AG04450 (cell line): ENCODE data around the gene CCDC88C. TPM values are rescaled to one million over a fixed set of nuclear protein-coding genes. Genes with fewer than 3 reads are reported as not detected.
A peak's percentile ranks its signal among the peaks of the same experiment; 100 is the strongest.
"Not testable (repeated sequence)": the region's sequence is repeated elsewhere in the genome, so short reads cannot be mapped to it uniquely, and the experiment has no call there.

Source experiments
- CTCF ChIA-PET: fragments of 300-600, 350-600 bp; formaldehyde crosslinking; extraction: SDS; loops from one replicate; lab custom pipeline; 2022; ENCODE audit warnings: antibody characterized with exemption, inconsistent platforms; lab: Charles Lee
- POLR2A ChIA-PET: fragments of 350-600 bp; formaldehyde crosslinking; extraction: SDS; loops from one replicate; lab custom pipeline; 2021; ENCODE audit warnings: antibody characterized with exemption, inconsistent platforms; lab: Yijun Ruan, JAX
- DNase-seq: peaks from one replicate; pipeline ENCODE4 v3.0.0-alpha.2; 2011; ENCODE audit warnings: low read depth, low spot score
- H3K27ac ChIP-seq: one replicate; pipeline ENCODE4 v1.5.1; 2012; ENCODE audit warnings: low read depth, low read length, control low read depth
- H3K27me3 ChIP-seq: one replicate; pipeline ENCODE4 v1.6.0; 2012; ENCODE audit warnings: low read length; ENCODE audit not compliant: control insufficient read depth, insufficient read depth
- H3K4me3 ChIP-seq: 2 replicates; pipeline ENCODE4 v1.5.1; 2011; ENCODE audit warnings: mild to moderate bottlenecking, low read depth, low read length, control low read depth
- H3K9me3 ChIP-seq: 2 replicates; pipeline ENCODE4 v1.5.1; 2012; ENCODE audit warnings: low read length; ENCODE audit not compliant: control insufficient read depth, insufficient read depth
- CTCF ChIP-seq: IDR thresholded peaks from 2 replicates; pipeline ENCODE4 v1.5.1; 2011; ENCODE audit warnings: low read depth, low read length, control low read depth, inconsistent platforms
- polyA plus RNA-seq: library from polyadenylated mRNA; depleted of rRNA; stranded (reverse); fragments of >200 nt; gene quantifications from 2 replicates; pipeline ENCODE4 v1.2.3, GENCODE V29; 2011

The CCDC88C gene
- polyA plus RNA-seq, 1 experiment: 0.01 TPM

GRCh38 chr14:91229005-91229382, 188.6 kb downstream of the CCDC88C start:
- no peak overlapping the region for H3K4me3 ChIP-seq
- peaks cover 12% of the 10 kb centered on the region for H3K9me3 ChIP-seq
- POLR2A ChIA-PET: no interaction called here
- no peaks in the 10 kb centered on the region for H3K27me3 ChIP-seq
- CTCF ChIA-PET: no interaction called here
- no peak for DNase-seq
- no peak for TF ChIP-seq CTCF
- no peak overlapping the region for H3K27ac ChIP-seq

- H3K27ac ChIP-seq: peak overlapping the region; percentile 31
- CTCF ChIA-PET: no interaction called here
- H3K27me3 ChIP-seq: no peaks in the 10 kb centered on the region
- peaks cover 5% of the 10 kb centered on the region for H3K9me3 ChIP-seq
- no peak overlapping the region for H3K4me3 ChIP-seq
- POLR2A ChIA-PET: no interaction called here
- no peak for DNase-seq
- no peak for TF ChIP-seq CTCF
Observed at GRCh38 chr14:91228112-91229004, 189.3 kb downstream of the CCDC88C start.

GRCh38 chr14:91227183-91227628, 190.4 kb downstream of the CCDC88C start:
- no peak overlapping the region for H3K4me3 ChIP-seq
- no peak overlapping the region for H3K27ac ChIP-seq
- CTCF ChIA-PET: no interaction called here
- POLR2A ChIA-PET: no interaction called here
- no peak for DNase-seq
- peaks cover 4% of the 10 kb centered on the region for H3K9me3 ChIP-seq
- H3K27me3 ChIP-seq: no peaks in the 10 kb centered on the region
- no peak for TF ChIP-seq CTCF

- H3K27me3 ChIP-seq, DNase-seq, CTCF ChIA-PET, H3K9me3 ChIP-seq, H3K4me3 ChIP-seq, H3K27ac ChIP-seq, POLR2A ChIA-PET: not testable (repeated sequence)
Observed at GRCh38 chr14:91226360-91226759, 191.3 kb downstream of the CCDC88C start.

GRCh38 chr14:91225025-91225424, 192.6 kb downstream of the CCDC88C start:
- Histone ChIP-seq H3K27ac (no peak overlapping the region), H3K27me3 (no peaks in the 10 kb centered on the region), H3K9me3 (peaks cover 4% of the 10 kb centered on the region; the same call in 1 of the 2 replicates), H3K4me3 (no peak overlapping the region)
- no peak for TF ChIP-seq CTCF
- DNase-seq: no peak
- ChIA-PET POLR2A (no interaction called here), CTCF (no interaction called here)
